ENCODE data around the gene ASB13. TPM values are rescaled to one million over a fixed set of nuclear protein-coding genes. Genes with fewer than 3 reads are reported as not detected.

ASB13 gene
- total RNA-seq, 1 experiment from 2014 or later, result 25.9 TPM

DNA sequence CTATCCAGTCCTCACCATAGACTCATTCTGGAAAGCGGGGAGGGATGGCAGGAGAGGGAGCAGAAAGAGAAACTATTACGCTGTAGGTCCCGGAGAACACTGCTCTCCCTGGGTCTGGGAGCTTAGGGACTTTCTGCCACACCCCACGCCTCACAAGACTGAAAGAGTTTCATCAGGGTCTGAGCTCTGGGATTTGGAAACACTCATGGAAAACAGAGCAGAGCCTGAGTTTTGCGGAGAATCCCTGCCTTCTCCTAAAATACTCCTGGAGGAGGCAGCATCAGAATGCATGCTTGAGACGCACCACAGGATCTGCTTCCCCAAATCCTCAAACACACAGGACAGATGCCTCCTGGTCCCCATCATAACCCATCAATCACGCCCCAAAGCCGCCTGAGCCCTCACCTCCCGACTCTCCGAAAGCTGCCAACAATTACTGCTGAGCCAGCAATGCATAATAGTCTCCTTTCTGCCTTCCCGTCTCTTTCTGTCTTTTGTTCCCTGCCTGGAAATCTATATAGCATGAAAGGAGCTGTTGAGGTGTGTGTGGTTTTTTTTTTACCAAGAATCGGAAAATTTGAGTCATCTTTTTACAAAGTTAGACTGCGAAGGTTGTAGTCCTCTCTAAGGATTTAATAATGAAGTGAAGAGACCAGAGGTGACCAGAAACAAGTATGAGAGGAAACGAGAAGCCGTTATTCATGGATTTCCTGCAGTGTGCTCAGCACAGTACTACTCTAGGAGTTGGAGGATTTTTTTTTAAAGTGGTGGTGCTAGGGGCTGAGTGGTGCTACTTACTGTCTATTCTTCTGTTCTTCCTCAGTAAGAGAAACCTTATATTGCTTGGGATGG, 37.7 kb downstream of the ASB13 start:
- ChIA-PET CTCF (interaction anchor here (1.4 to 2.0 kb wide), 3 partner anchors 30 to 184 kb away, joined by 4 to 10 read pairs (median 4); no protein-coding TSS in a partner anchor), RAD21 (ENCODE audit: low non-redundant PET in 1 of 2, low total read pairs in 2 of 2, uncharacterized antibody in 2 of 2, unreplicated experiment in 2 of 2) (no interaction called here), POLR2A (no interaction called here)
- Histone ChIP-seq H3K27me3 (ENCODE audit: insufficient read depth, low read length) (0 out of 2 replicates have a peak, but pooled peaks cover 2% of the 10 kb centered on the region), H3K4me3 (replicated peaks in 1 of 2; ENCODE audit: low read depth in 1 of 2, low read length in 2 of 2) (no peak overlapping the region), H4K20me1 (ENCODE audit: insufficient read depth) (no peaks in the 10 kb centered on the region), H3K9ac (ENCODE audit: low read length) (no peak overlapping the region), H3K4me1 (ENCODE audit: control insufficient read depth in 1 of 2, insufficient read depth in 2 of 2, low read length in 2 of 2) (peaks cover 7 to 15% of the 10 kb centered on the region in 2 experiments; a peak in 3 of 4 replicates), H3K9me2 (ENCODE audit: insufficient read depth) (no peaks in the 10 kb centered on the region), H3K4me2 (ENCODE audit: low read length) (no peak overlapping the region), H2AFZ (ENCODE audit: low read depth, low read length, poor library complexity, severe bottlenecking) (no peak overlapping the region), H3K27ac (ENCODE audit: low read depth, low read length) (no peak overlapping the region), H3K79me2 (ENCODE audit: insufficient read depth, low read length) (no peaks in the 10 kb centered on the region), H3K36me3 (ENCODE audit: control insufficient read depth in 1 of 2, insufficient read depth in 2 of 2, low read length in 2 of 2) (no peaks in the 10 kb centered on the region), H3K9me3 (ENCODE audit: control insufficient read depth in 1 of 2, insufficient read depth in 1 of 2, low read depth in 1 of 2, low read length in 2 of 2) (no peaks in the 10 kb centered on the region)
- BruUV-seq (replicated peaks), result no TSS peak
- intact Hi-C loops (cut with micrococcal nuclease), result loop anchor here (10.0 kb wide), 1 partner anchor 814 kb away; no protein-coding TSS in a partner anchor
- TF ChIP-seq CEBPB (IDR thresholded peaks at IDR 0.05; ENCODE audit: low read depth), result no peak
- no peak for TF ChIP-seq JUND (IDR thresholded peaks at IDR 0.05)
- TF ChIP-seq TCF7L2 (IDR thresholded peaks at IDR 0.05; ENCODE audit: borderline replicate concordance, extremely low read depth, insufficient read depth, insufficient read length), result no peak
- TF ChIP-seq EGR1 (IDR thresholded peaks at IDR 0.05; ENCODE audit: low read depth), result no peak
- TF ChIP-seq POLR2A (IDR thresholded peaks at IDR 0.05; ENCODE audit: borderline replicate concordance, extremely low read depth, insufficient read depth, insufficient read length), result no peak
- TF ChIP-seq, protein P1, sequence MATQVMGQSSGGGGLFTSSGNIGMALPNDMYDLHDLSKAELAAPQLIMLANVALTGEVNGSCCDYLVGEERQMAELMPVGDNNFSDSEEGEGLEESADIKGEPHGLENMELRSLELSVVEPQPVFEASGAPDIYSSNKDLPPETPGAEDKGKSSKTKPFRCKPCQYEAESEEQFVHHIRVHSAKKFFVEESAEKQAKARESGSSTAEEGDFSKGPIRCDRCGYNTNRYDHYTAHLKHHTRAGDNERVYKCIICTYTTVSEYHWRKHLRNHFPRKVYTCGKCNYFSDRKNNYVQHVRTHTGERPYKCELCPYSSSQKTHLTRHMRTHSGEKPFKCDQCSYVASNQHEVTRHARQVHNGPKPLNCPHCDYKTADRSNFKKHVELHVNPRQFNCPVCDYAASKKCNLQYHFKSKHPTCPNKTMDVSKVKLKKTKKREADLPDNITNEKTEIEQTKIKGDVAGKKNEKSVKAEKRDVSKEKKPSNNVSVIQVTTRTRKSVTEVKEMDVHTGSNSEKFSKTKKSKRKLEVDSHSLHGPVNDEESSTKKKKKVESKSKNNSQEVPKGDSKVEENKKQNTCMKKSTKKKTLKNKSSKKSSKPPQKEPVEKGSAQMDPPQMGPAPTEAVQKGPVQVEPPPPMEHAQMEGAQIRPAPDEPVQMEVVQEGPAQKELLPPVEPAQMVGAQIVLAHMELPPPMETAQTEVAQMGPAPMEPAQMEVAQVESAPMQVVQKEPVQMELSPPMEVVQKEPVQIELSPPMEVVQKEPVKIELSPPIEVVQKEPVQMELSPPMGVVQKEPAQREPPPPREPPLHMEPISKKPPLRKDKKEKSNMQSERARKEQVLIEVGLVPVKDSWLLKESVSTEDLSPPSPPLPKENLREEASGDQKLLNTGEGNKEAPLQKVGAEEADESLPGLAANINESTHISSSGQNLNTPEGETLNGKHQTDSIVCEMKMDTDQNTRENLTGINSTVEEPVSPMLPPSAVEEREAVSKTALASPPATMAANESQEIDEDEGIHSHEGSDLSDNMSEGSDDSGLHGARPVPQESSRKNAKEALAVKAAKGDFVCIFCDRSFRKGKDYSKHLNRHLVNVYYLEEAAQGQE (IDR thresholded peaks at IDR 0.05; ENCODE audit: low read depth), result no peak
- no peak for TF ChIP-seq ZFX (IDR thresholded peaks at IDR 0.05)
- TF ChIP-seq EZH2 (IDR thresholded peaks at IDR 0.05), result no peak
- TF ChIP-seq EZH2phosphoT487 (IDR thresholded peaks at IDR 0.05; ENCODE audit: borderline replicate concordance), result no peak
- TF ChIP-seq RAD21 (IDR thresholded peaks at IDR 0.05; ENCODE audit: low read depth), result no peak
- TF ChIP-seq CBX3 (IDR thresholded peaks at IDR 0.05; ENCODE audit: low read depth), result no peak
- TF ChIP-seq FOSL1 (IDR thresholded peaks at IDR 0.05; ENCODE audit: low read depth), result no peak
- no peak for TF ChIP-seq SRF (IDR thresholded peaks at IDR 0.05; ENCODE audit: low read depth)
- no peak for TF ChIP-seq POLR2AphosphoS5 (IDR thresholded peaks at IDR 0.05; ENCODE audit: low read depth, low read length)
- DNase-seq (ENCODE audit: low read depth, low spot score), result no peak
- ATAC-seq, result no peak

All from HCT116 (cell line).